Embryonic facial prominence (tissue), 1 donor: ENCODE results near the gene KMO.

Experiments
- DNase-seq: peaks from one replicate; pipeline ENCODE4 v3.0.0-alpha.2; 2016; ENCODE audit errors: extremely low spot score

Gene KMO

DNA sequence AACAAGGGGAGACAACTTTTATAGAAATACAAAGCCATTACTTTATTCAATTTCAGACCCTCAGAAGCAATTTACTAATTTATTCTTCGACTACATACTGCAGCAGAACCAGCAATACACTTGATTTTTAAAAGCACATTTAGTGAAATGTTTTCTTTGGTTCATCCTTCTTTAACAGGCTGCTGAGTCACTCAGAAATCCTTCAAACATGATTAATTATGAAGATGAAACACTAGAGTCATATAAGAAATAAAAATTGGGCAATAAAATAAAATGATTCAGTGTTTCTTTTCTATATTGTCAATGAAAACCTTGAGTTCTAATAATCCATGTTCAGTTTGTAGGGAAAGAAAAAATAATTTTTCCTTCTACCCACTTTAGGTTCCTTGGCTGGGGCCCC is 61.0 kb downstream of the KMO start:
- DNase-seq = no peak

DNA sequence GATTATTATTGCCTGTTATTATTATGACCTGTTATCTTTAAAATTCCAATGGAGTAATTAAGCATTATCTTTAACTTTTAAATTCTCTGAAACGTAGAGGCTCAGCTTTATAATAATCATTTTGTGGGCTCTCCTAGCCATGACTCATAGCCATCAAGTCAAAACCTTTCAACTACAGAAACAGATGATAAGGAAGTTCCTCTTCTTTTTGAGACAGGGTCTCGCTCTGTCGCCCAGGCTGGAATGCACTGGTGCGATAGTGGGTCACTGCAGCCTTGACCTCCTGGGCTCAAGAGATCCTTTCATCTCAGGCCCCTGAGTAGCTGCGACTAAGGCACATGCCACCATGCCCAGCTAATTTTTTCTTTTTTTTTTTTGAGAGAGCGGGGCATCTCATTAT is 64.5 kb downstream of the KMO start:
- DNase-seq = no peak

DNA sequence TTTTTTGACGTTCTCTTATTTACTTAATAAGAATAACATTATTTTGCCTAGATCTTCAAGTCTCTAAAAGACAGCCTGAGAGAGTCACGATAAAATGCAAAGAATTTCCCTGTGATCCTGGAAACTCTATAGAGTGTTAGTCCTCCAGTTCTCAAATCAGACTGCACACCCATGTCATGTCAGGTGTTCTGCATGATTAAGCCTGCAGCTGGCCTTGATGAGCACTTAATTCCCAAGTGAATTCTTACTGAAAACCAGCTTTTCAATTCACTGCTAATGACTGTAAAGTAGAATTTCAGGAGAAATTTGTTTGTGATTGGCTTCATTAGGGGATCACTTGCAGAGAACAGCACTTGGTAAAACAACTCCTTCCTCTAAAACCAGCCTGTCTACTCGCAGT is 66.1 kb downstream of the KMO start:
- no peak for DNase-seq

DNA sequence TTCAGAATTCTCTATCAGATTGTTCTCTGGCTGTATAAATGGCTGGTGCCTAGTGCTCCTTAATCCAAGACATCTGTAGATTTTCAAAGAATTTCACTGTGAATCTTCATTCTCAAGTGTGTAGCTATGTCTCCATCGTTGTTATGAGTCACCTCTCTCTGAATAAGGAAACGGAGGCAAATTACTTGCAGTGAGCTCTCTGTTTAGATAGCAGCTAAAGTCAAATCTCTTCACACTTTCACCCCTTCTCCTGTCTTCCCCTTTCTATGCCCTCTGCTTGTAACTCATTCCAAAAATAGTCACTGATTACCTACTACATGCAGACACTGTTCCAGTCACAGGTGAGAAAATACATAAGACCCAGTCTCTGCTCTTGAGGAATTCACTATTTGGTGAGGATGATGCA is 68.3 kb downstream of the KMO start:
- DNase-seq = no peak

DNA sequence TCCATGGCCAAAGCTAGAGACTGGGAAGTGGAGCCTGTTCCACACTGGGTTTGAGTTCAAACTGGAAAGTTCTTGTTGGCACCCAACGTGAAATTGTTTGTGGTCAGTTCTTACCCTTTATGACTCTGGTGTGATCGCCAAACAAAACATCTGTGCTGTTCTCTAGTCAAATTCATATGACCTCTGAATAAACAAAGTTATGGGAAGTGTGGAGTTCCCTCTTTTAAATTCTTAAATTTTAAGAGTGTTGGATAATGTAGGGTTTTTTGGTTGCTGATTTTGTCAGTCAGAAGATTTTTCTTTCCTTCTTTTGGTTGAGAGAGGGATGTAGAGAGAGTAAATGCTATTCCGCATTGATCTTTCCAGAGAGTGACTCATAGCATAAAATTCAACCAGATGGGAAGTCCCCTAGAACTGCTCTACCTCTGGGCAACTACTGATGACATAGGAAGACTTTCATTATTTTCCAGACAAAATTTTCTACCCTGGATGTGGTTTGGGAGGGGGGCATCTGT is 71.6 kb downstream of the KMO start:
- no peak for DNase-seq

DNA sequence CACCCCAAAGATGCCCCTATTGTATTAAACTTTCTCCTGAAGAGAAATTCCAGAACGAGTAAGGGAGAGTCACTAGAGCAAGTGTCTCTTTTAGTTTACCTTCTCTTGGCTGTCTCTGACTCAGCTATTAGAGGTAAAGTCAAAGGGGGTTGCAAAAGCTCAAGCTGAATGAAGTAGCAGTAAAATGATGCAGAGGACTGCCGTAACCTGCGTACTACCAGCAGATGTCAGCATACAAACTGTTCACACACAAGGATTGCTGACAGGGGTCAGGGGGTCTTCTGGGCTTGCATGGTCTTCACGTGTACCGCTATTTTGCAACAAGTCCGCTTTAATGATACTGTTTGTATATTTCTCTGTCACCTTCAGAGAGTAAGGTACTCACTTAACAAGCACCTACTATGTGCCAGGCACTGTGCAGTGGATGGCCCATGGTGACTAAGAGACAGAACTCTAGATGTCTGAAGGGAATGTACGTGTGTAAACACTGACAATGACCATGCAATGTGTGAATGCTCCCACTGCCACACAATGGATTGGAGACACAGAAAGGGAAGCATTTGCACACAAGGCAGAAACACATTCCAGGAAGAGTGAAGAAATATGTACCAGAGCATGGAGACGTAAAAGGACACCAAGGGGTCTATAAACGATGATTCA is 73.1 kb downstream of the KMO start:
- no peak for DNase-seq

DNA sequence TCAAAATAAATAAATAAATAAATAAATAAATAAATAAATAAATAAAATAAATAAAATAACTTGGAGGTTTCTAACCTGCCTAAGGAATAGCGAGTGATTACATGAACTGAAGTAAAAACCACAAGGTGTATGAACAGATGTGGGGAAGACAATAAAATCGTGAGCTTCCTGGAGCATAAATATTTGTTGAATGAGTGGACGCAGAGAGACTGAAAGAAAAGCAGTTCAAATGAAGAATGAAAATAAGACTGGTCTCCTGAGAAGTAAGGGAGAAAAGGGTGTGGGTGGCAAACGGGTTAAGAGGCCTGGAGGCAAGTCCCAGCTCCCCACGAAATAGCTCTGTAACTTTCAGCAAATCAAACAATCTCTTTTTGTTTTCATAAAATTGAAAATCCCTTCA is 74.4 kb downstream of the KMO start:
- no peak for DNase-seq

DNA sequence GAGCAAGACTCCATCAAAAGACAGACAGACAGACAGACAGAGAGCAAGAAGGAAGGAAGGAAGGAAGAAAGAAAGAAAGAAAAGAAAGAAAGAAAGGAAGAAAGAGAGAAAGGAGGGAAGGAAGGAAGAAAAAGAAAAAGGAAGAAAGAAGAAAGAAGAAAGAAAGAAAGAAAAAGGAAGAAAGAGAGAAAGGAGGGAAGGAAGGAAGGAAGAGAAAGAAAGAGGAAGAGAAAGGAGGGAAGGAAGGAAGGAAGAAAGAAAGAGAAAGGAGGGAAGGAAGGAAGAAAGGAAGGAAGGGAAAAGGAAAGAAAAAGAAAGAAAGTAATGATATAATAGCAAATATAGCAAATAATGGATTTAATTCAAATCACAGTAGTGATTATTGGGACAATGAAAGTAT is 75.3 kb downstream of the KMO start:
- DNase-seq = no peak

DNA sequence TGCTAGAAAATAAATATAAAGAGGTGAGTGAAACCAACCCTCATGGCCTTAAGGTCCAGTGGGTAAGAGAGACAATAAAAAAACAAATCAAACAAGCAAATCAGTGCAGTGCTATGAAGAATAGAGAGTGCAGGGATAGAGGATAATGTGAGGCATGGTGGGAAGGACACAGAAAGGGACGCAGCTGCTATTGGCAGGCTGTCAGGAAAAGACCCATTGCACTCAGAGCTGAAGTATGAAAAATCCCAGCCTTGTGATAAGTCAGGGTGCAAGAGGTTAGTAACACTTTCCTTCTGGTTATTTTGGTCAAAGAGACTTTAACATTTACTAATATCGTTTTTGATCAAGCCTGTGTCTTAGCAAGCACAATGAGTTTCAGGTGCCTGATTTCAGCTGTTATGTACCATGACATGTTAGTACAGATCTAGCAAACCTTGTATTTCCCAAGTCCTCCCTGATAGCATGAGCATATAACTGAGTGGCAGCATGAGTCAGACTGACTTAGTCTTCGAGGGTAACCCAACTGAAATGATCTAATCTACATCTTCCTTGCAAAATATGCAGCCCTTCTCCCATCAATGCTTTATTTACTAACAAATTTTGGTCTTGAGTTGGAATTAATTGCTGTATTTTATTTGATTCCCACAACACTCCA is 76.3 kb downstream of the KMO start:
- no peak for DNase-seq

DNA sequence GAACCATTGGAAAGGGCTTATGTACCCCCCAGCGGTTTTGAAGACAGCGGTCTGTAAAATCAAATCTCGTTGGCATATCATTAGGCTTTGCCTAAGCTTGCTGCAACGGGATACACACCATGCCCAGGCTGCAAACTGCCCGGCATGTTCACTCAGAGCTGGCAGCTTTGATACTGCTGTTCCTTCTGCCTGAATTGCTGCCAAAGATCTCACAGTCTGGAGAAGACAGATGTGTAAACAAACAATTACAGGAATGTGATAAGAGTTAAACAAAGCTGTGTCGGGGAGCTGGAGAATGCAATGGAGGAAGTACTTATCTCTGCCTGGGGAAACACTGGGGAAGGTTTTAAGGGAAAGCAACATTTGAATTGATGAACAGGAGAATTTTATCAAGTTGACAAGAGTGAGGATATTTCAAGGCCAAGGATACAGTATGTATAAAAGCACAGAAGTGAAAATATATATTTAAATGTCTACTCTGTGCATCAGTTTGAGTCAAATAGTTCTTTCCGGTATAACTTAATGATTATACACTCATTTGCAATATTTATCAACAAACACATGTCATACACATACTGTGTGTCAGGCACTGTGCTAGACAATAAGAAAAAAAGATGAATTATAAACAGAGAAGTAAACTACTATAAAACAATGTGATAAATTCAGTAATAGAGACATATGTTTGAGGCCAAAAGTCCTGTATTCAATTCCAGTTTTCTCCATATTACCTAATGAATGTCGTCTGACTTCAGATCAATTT is 78.1 kb downstream of the KMO start:
- no peak for DNase-seq

DNA sequence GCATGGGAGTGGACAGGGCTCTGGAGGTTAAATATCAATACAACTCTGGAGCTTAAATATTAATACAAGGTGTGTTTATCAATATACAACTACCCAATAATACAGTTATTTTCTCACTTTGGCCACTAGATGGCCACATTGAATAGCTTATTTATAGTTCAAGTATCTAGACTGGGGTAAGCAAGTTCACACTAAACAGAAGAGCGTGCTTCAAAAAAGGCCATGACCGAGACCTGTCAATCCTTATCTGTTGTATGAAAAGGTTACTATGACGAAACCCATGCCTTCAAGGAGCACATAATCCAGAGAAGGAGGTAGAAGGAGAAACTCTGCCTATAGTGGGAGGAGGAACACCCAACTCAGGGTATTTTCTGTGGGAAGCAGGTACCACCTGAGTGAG is 78.9 kb downstream of the KMO start:
- peak; percentile 31 for DNase-seq

DNA sequence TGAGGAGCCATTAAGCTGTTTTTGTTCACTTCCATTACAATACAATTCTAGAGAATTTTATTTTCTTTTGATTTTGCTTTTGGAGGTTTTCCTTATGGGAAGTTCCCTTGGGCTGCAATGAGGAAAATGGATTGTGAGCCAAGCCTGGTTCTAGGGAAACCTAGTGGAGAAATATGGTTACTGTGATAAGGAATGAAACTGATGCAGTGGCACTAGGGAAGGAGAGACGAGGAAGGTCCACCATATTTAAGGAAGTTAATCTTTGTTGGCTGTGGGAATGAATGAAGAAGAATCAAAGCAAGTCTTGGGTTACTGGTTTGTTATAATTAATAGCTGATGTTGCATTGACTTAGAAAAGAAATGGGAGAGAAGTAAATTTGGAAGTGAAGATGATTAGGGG is 79.6 kb downstream of the KMO start:
- no peak for DNase-seq

DNA sequence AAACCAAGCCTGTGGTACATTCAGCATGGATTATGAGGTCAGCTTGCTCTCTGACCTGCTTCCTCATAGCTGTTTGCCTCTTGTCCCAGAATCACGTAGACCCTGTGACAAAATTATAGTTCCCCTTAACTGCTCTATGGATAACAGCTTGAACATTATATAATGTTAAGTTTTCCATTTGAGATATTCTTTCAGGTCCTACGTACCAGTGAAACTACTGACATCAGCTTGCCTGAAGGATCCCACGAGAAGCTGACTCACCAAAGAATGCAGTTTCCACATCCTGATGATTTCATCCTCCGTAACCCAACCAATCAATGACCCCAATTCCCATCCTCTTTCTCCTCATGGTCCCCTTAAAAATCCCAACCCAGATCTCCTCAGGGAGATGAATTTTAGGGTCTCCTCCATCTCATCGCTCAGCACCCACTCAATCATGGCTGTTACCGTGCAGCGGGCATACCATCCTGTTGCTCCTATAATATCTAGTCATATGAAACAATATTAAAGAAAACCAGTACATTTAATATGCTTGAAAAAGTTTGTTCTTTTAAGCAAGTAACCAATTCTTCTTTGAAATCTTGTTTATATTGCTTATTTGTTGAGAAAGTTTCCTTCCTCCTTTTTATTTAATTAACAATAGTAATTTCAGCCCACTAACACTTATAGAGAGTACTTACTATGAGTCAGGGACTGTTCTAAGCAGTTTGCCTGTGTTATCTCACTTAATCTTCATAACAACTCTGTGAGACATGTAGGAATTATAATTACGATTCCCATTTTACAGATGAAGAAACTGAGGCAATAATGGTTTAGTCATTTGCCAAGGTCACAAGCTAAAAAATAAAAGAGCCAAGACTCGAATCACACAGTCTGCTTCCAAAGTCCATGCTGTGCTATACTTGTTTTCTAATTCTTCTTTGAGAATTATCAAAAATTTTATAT is 80.6 kb downstream of the KMO start:
- no peak for DNase-seq

DNA sequence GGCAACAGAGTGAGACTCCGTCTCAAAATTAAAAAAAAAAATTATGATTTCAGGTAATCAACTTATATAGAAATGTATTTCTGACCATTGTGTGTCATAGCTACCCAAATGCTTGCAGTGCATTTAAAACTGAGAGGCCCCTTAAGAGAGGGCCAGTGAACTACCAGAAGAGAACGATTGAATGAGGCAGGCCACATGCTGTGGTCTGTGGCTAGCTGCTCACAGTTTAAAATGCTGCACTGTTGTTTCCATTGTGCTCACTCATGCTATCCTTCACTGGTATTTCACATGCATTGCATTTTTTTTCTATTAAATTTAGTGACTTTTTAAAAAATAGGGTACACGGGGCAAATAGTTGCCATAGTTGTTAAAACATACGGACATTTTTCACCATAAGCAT is 82.0 kb downstream of the KMO start:
- DNase-seq = no peak

DNA sequence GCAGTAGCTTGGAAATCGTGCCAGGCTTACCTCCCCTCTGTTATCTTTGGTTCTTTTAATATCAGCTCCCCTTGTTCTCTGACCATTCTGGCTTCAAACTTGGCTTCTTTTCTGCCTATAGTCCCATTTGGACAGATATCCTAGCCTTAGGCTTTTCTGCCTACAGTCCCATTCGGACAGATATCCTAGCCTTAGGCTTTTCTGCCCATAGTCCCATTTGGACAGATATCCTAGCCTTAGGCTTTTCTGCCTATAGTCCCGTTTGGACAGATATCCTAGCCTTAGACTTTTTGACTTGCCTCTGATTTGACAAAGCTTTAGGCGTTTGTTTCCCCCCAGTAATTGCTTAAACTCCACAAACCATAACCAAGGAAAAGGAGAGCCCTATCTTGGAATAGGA is 82.4 kb downstream of the KMO start:
- no peak for DNase-seq

DNA sequence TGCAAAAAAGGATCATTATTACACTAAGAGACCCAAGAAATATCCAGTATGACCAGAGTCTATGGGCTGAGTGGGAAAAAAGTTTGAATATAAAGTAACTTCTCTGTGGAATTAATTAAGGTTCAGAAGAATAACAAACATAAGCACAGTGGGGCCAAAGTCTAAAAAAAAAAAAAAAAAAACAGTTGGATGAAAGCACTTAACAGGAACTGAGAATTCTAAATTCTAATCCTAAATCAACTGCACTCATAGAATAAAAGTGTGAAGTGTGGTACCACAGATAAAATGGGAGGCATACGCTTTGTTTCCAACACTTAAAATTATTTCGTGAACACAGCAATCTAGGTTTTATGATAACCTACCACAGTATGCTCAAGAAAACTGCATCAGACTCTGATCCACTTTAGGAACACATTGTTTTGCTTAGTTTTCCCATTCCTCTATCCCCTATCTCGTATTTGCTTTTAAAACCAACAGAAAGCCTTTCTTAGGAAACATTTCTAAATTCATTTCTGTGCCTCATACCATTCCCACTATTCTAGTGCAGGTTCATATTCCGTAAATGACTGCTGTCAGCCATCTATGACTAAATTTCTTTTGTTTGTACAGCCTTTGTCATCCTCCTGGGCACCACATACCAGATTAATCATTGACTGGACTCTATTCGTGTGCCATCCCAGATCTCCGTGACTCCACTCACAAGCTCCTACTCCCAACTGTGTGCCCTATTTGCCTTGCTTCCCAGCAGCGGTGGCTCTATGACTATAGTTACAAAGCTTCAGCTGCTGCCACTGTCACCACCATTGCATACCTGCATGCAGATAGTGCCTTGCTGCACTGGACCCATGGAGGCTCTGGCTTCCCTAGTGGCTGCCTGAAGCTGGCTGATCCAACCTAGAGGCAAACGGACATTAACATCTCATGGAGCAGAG is 83.1 kb downstream of the KMO start:
- no peak for DNase-seq

DNA sequence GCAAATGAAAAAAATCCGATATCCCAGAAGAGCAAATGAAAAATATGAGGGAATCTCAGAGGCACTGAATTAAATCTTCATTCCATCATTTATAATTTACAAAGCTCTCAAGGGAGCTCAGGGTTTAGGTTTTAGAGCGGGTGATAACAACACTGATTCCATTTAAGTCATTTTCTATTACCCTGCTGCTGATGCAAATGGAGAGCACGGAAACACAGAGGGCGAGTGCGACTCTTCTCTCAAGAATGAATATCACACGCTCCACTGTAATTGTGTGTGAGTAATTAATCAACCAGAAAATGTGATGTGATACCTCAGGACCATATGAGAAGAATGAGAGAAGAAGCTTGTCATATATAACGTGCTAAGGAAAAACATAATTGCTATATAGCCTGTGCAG is 85.2 kb downstream of the KMO start:
- no peak for DNase-seq

DNA sequence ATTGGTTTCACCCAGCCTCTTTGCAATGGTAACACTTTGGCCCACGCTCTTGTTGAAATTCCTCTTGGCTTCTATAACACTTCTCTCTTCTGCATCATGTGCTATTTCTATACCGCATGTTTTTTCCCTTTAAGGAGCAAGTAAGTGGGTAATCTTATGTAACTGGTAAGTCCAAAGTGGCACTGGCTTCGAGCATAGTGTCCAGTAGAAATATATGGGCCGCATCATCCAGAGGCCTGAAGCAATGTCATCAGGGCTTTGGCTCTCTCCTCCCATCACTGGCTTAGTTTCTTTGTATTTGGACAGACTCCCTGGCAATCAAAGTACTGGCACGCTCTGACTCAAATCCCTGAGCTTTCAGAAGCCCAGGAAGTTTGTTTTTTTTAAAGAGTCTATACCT is 90.5 kb downstream of the KMO start:
- DNase-seq = no peak

DNA sequence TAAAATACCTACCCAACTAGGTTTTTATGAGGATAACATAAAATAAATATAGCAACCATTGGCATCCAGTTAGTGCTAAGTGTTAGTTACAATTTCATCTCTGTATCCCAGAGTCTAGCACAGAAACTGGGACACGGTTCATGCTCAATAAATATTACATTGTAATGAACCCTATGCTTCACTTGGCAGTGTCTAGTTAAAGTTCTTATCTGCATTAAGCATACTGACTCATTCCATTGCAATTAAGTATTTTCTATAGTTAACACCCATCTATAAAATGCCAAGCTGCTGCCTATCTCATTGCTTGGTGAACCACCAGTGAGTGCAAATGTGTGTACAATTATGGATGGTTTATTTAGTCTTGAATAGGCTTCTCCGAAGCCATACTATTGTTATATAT is 92.8 kb downstream of the KMO start:
- no peak for DNase-seq

DNA sequence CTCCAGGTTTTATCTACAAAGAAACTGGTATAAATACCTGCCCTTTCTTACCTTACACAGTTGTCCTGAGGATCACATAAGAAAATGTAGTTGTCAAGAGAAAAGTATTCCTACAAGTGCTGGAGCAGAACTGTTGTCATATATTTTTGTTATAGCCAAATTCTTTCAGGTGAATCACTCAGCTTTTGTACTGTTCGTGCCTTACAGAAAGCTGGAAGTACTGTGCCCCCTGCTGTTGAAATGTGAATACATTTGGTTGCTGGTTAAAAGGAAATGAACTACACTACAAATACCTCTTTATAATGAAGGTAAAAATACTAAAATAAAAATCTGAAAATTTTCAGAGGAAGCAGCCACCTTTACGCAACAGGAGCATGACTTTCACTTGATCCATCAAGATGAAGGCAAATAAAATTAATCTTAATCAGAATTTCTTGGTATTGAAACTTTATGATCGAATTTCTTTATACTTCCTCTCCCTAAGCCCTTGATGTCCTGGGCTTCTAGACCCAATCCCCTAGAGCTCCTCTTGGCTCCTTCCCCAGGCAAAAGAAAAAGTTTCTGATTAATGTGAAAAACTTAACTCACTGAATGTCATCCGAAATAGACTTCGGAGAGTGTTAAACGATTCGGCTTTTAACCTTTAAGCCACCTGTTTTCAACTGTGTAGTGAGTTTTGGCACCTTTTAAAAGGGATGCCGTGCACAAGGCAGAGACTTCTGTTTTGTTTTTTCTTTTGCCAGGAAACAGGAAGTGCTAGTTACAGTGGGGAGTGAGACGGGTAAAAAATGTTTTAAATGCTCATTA is 95.5 kb downstream of the KMO start:
- DNase-seq = no peak
